CD4-positive, alpha-beta memory T cell (primary cell): ENCODE data around the gene SAXO2. TPM values are rescaled to one million over a fixed set of nuclear protein-coding genes. Genes with fewer than 3 reads are reported as not detected.
A peak's percentile ranks its signal among the peaks of the same experiment; 100 is the strongest.
"Not testable (repeated sequence)": the region's sequence is repeated elsewhere in the genome, so short reads cannot be mapped to it uniquely, and the experiment has no call there.

Source experiments
- CTCF ChIA-PET: fragments of 350-600 bp; sonication (Branson Sonifier 250); formaldehyde crosslinking; loops from one replicate; lab custom pipeline; 2021; ENCODE audit warnings: inconsistent platforms; ENCODE audit not compliant: partially characterized antibody; lab: Charles Lee
- POLR2A ChIA-PET: fragments of 350-600 bp; sonication (Branson Sonifier 250); formaldehyde crosslinking; loops from one replicate; lab custom pipeline; 2021; ENCODE audit not compliant: partially characterized antibody; lab: Charles Lee
- DNase-seq, 5 donors: peaks; one replicate each; pipeline versions ENCODE4 v3.0.0 to v3.0.0-alpha.2; 2020 to 2022; ENCODE audit warnings: mixed read lengths in 1 of 5
- H3K27ac ChIP-seq: one replicate; pipeline ENCODE4 v1.7.0; 2013; ENCODE audit warnings: low read depth, low read length
- H3K27me3 ChIP-seq: 2 replicates; pipeline ENCODE4 v1.7.0; 2013; ENCODE audit warnings: mild to moderate bottlenecking, low read length, moderate library complexity; ENCODE audit not compliant: insufficient read depth
- H3K36me3 ChIP-seq: 2 replicates; pipeline ENCODE4 v1.7.0; 2013; ENCODE audit warnings: mild to moderate bottlenecking, low read length, moderate library complexity; ENCODE audit not compliant: insufficient read depth
- H3K4me1 ChIP-seq: 2 replicates; pipeline ENCODE4 v1.7.0; 2013; ENCODE audit warnings: mild to moderate bottlenecking, low read length, moderate library complexity; ENCODE audit not compliant: insufficient read depth
- H3K4me3 ChIP-seq, 2 donors: one replicate each; pipeline ENCODE4 v1.7.0; 2013; ENCODE audit warnings: low read length in 2 of 2, mild to moderate bottlenecking in 1 of 2
- H3K9me3 ChIP-seq, 2 donors: one replicate each; pipeline ENCODE4 v1.7.0; 2013; ENCODE audit warnings: low read length in 2 of 2, control low read depth in 1 of 2; ENCODE audit not compliant: control insufficient read depth in 1 of 2
- H3K27ac Mint-ChIP-seq, 7 donors: one replicate each; pipeline ENCODE4 v1.8.0; 2020 to 2021; ENCODE audit warnings: mixed read lengths in 7 of 7, mild to moderate bottlenecking in 6 of 7, inconsistent platforms in 3 of 7, moderate library complexity in 3 of 7
- H3K27me3 Mint-ChIP-seq, 2 donors: one replicate each; pipeline ENCODE4 v1.8.0; 2020 to 2021; ENCODE audit warnings: mixed read lengths in 2 of 2
- H3K36me3 Mint-ChIP-seq, 2 donors: one replicate each; pipeline ENCODE4 v1.8.0; 2020 to 2021; ENCODE audit warnings: mixed read lengths in 2 of 2, inconsistent platforms in 1 of 2, mild to moderate bottlenecking in 1 of 2
- H3K4me1 Mint-ChIP-seq, 4 donors: one replicate each; pipeline ENCODE4 v1.8.0; 2020 to 2021; ENCODE audit warnings: mixed read lengths in 4 of 4, mild to moderate bottlenecking in 1 of 4
- H3K4me3 Mint-ChIP-seq, 8 donors: one replicate each; pipeline ENCODE4 v1.8.0; 2020 to 2021; ENCODE audit warnings: mixed read lengths in 8 of 8, mild to moderate bottlenecking in 7 of 8, moderate library complexity in 6 of 8, inconsistent platforms in 3 of 8
- H3K9me3 Mint-ChIP-seq, 8 donors: one replicate each; pipeline ENCODE4 v1.8.0; 2020 to 2021; ENCODE audit warnings: mixed read lengths in 8 of 8, mild to moderate bottlenecking in 5 of 8, inconsistent platforms in 3 of 8, moderate library complexity in 1 of 8
- intact Hi-C: fragments of 100-400 bp; cut with micrococcal nuclease; formaldehyde crosslinking; loops from one replicate; pipeline ENCODE4 v1.15.1; 2023
- polyA plus RNA-seq, 2 donors: library from polyadenylated mRNA; unstranded; fragments of 300-500 nt; fragmentation: Illumina TruSeq; gene quantifications; one replicate each; pipeline ENCODE4 v1.2.3, GENCODE V29; 2021
- total RNA-seq, 2 experiments: library from RNA; stranded (reverse); gene quantifications; one replicate each; pipeline ENCODE4 v1.2.3, GENCODE V29; 2021

Gene SAXO2
- total and polyA plus RNA-seq, 4 experiments from 2014 or later: 0.26 to 2.7 (median 1.7) TPM; not detected in 1

DNA sequence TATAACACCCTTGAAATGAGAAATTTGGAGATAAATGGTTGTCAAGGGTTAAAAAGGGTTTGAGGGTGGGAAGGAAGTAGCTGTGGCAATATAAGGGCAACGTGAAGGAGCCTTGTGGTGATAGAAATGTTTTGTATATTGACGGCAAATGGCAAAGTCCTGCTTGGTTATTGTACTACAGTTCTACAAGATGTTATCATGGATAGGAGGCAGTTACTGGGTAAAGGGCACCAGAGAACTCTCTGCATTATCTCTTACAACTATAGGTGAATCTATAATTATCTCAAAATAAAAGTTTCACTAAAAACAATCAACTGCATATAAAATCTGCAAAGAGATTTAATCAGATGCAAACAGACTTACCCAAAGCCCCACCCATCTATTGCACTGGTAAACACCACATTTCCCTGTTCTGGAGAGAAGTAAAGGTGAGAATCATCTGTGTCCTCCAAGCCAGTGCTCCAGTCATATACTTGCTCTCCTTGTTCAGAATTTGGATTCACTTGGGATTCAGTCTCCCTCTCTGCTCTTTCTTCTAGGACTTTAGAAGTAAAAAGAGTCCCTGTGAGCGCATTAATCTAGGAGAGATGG, 24.6 kb upstream of the SAXO2 start:
- H3K9me3 Mint-ChIP-seq, H3K4me3 Mint-ChIP-seq: not testable (repeated sequence)

DNA sequence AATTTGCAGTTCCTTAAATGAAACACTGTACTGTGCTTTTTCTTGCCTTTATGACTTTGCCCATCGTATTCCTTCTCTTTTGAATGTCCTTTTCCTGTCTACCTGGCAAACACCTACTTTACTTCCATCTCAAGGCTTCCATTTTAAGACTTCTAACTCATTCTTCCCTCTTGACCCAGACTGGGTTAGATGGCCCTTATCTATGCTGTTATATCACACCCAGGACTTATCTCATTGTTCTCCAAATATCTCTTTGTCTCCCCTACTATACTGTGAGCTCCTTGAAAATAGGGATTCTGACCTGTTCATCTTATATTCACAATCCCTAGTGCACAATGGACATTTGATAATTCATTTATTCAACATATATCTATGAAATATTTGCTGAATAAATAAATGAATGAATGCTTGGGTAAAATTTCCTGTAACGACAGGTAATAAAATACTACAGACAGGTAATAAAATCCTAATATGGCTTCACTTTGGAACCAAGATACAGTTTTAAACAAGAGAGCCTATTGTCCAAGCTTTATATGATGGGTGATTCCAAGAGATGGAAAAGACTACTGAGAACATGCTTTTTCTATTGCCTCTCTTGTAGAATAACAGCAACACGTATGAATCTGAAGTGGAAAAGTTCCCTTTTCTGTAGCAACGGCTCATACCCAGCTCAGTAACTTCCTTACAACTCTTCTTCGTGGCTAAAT, 22.8 kb upstream of the SAXO2 start:
- no peak overlapping the region for H3K4me3 Mint-ChIP-seq
- intact Hi-C loops: no loop called here

More for the DNA sequence above, 24.6 kb upstream of the SAXO2 start:
- H3K36me3 ChIP-seq: peaks cover 13% of the 10 kb centered on the region
- H3K27me3 ChIP-seq, H3K27ac ChIP-seq, intact Hi-C loops, H3K9me3 ChIP-seq, CTCF ChIA-PET, H3K4me1 ChIP-seq, H3K27ac Mint-ChIP-seq, POLR2A ChIA-PET, H3K4me1 Mint-ChIP-seq, H3K4me3 ChIP-seq, H3K27me3 Mint-ChIP-seq, DNase-seq: not testable (repeated sequence)
- peaks cover 39 to 53% of the 10 kb centered on the region in 2 donors for H3K36me3 Mint-ChIP-seq

DNA sequence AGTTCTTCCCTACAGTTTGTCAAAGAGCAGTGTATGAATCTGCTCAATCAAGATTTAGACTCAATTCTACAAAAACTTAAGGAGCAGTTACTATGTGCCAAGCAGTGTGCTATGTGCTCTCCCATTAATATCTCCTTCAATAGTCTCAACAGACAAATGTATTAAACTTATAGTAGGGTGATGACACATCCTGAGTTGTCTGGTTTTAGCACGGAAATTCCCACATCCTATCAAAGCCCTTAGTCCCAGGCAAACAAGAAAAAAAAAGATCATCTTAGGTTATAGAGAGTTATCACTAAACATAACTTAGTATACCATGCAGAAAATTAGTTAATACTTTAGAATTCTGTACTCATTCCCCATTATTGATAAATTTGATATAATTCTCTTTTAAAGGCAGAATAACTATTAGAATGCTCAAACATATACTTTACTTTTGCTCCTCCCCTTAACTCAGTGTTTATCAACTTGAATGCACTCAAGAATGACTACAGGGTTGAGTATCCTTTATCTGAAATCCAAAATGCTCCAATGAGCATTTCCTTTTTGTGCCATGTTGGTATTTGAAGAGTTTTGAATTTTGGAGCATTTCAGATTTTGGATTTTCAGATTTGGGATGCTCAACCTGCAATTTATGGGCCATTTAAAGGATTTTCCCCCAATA, 20.6 kb upstream of the SAXO2 start:
- Mint-ChIP-seq H3K4me1 (peaks cover 5 to 11% (median 8%) of the 10 kb centered on the region in 4 donors), H3K36me3 (peaks cover 54 to 56% of the 10 kb centered on the region in 2 donors), H3K27ac (peak overlapping the region in 1 of 7 donors; percentile 7)
- peaks cover 13% of the 10 kb centered on the region for H3K36me3 ChIP-seq
- H3K4me3 Mint-ChIP-seq, H3K27me3 Mint-ChIP-seq, H3K9me3 Mint-ChIP-seq, H3K4me1 ChIP-seq, DNase-seq, H3K9me3 ChIP-seq, H3K27me3 ChIP-seq, H3K4me3 ChIP-seq, H3K27ac ChIP-seq, POLR2A ChIA-PET, intact Hi-C loops, CTCF ChIA-PET: not testable (repeated sequence)

More for the DNA sequence above, 22.8 kb upstream of the SAXO2 start:
- Mint-ChIP-seq H3K36me3 (peaks cover 42 to 57% of the 10 kb centered on the region in 2 donors), H3K9me3 (no peaks in the 10 kb centered on the region), H3K27me3 (no peaks in the 10 kb centered on the region), H3K4me1 (peaks cover 0 to 6% (median 5%) of the 10 kb centered on the region in 4 donors), H3K27ac (peak overlapping the region in 2 of 7 donors; percentile 5 to 55)
- no peaks in the 10 kb centered on the region for H3K4me1 ChIP-seq
- no peak overlapping the region for H3K4me3 ChIP-seq
- H3K27ac ChIP-seq: no peak overlapping the region
- no peak for DNase-seq
- H3K9me3 ChIP-seq: no peaks in the 10 kb centered on the region
- H3K36me3 ChIP-seq: peaks cover 13% of the 10 kb centered on the region
- POLR2A ChIA-PET: no interaction called here
- CTCF ChIA-PET: no interaction called here
- H3K27me3 ChIP-seq: no peaks in the 10 kb centered on the region

DNA sequence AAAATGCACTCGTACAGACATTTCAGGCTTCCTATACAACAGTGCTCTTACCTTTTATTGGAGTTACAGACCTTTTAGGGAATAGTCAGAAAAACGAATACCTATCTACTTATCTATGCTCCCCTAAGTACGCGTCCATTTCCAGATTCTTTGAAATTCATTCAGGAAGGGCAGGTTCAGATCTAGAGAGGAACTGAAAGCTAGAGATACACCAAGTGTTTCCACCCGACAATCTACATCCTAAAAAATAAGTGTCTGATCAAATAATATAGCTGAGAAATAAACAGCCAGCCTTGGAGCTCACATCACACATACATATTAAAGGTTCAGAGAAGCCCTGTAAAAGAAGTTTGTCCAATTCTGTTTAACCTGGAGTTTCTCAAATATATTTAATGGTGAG, 19.0 kb upstream of the SAXO2 start:
- H3K27ac Mint-ChIP-seq, POLR2A ChIA-PET: not testable (repeated sequence)

GRCh38 chr15:82245956-82246355, 16.7 kb upstream of the SAXO2 start:
- POLR2A ChIA-PET, DNase-seq, H3K4me3 ChIP-seq, CTCF ChIA-PET, H3K9me3 Mint-ChIP-seq, H3K27me3 Mint-ChIP-seq, H3K27me3 ChIP-seq, intact Hi-C loops, H3K4me3 Mint-ChIP-seq, H3K9me3 ChIP-seq, H3K4me1 ChIP-seq, H3K36me3 ChIP-seq, H3K27ac ChIP-seq: not testable (repeated sequence)
- Mint-ChIP-seq H3K4me1 (peaks cover 5 to 12% (median 8%) of the 10 kb centered on the region in 4 donors), H3K36me3 (peaks cover 30 to 36% of the 10 kb centered on the region in 2 donors), H3K27ac (peak overlapping the region in 2 of 7 donors; percentile 15 to 43)

More for the DNA sequence above, 19.0 kb upstream of the SAXO2 start:
- H3K27me3 ChIP-seq, intact Hi-C loops, H3K27me3 Mint-ChIP-seq, H3K9me3 ChIP-seq, H3K4me1 ChIP-seq, H3K4me3 Mint-ChIP-seq, DNase-seq, H3K9me3 Mint-ChIP-seq, CTCF ChIA-PET, H3K27ac ChIP-seq, H3K4me3 ChIP-seq: not testable (repeated sequence)
- H3K4me1 Mint-ChIP-seq: peaks cover 5 to 13% (median 9%) of the 10 kb centered on the region in 4 donors
- peaks cover 46% of the 10 kb centered on the region in 2 donors for H3K36me3 Mint-ChIP-seq
- peaks cover 13% of the 10 kb centered on the region for H3K36me3 ChIP-seq

DNA sequence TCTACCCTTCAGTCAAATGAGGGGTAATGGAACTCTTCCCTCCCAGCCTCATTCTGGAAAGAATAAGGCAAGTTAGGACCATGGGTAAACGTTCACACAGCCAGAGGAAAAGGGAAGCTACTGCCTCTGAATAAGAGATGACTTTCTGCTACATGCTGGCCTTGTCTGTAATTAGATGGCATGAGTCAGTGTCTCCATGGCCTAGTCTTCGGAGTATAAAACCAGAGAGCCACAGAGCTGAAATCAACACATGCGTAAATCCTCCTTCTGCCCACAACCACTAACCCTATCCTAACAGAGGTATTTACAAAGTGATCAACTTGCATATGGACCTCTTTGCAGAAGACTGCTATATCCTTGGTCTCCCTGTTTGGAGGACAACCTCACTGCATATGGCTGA, 14.4 kb upstream of the SAXO2 start:
- H3K27me3 ChIP-seq, H3K27me3 Mint-ChIP-seq, H3K9me3 Mint-ChIP-seq, H3K36me3 ChIP-seq, H3K9me3 ChIP-seq, POLR2A ChIA-PET, CTCF ChIA-PET, H3K4me1 ChIP-seq, H3K4me1 Mint-ChIP-seq, DNase-seq, H3K27ac Mint-ChIP-seq, intact Hi-C loops, H3K27ac ChIP-seq, H3K4me3 Mint-ChIP-seq, H3K4me3 ChIP-seq: not testable (repeated sequence)
- peaks cover 33 to 39% of the 10 kb centered on the region in 2 donors for H3K36me3 Mint-ChIP-seq
